NCI-H187 (cell line): ENCODE results near the gene HMG20A.
"Not testable (repeated sequence)": the region's sequence is repeated elsewhere in the genome, so short reads cannot be mapped to it uniquely, and the experiment has no call there.

ENCODE experiments used
- DNase-seq, 2 experiments: peaks; one replicate each; lab custom pipeline; 2025; lab: John Stamatoyannopoulos, UW

Gene HMG20A

GRCh38 chr15:77420610-77421369 is at the start of gene HMG20A:
TSS of gene HMG20A (plus strand) at chr15:77420888. CDS start at chr15:77458408, 37,520 bp downstream.
- DNase-seq: peak in 1 of 2 experiments; percentile 85

GRCh38 chr15:77371850-77372563 is 48.7 kb upstream of the HMG20A start:
- no peak for DNase-seq

GRCh38 chr15:77373441-77373840 is 47.2 kb upstream of the HMG20A start:
- DNase-seq: no peak

DNA sequence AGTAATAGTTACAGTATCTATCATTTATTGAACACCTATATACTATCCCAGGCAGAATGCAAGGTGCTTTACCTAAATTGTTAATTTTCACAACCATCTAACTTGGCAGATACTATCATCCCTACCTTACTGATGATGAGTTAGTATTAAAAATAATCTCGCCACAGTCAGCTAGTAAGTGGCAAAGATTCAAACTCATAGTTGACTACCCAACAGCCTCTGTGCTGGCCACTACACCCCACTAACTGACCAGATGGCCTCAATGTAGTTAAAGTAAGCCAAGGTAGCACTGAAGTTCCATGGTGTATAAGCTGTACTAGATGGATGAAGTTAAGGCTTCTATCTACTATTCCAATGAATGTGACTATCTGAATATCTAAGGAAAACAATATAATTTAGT is 45.6 kb upstream of the HMG20A start:
- no peak for DNase-seq

GRCh38 chr15:77376770-77377169 is 43.9 kb upstream of the HMG20A start:
- DNase-seq: no peak

GRCh38 chr15:77380033-77380432 is 40.7 kb upstream of the HMG20A start:
- DNase-seq: no peak

DNA sequence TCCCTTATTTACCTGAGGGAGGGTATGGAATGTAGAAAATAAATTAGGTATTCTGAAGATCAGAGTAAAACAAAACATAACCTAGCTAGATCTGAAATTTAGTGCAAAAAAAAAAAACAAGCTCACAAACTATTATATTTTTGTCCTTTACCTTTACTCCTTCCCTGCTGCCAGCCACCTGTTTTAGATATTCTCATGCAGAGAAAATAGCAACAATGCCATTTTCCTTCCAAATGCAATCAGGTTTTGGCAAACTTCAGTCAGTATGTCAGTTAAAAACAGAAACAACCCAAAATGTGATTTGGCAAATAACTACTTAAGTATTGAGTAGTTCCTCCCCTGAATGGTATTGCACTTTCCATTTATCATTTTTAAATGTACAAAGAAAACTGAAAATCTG is 36.6 kb upstream of the HMG20A start:
- DNase-seq: no peak

- DNase-seq: no peak
These were observed 35.9 kb upstream of the HMG20A start for GRCh38 chr15:77384589-77385359.

DNA sequence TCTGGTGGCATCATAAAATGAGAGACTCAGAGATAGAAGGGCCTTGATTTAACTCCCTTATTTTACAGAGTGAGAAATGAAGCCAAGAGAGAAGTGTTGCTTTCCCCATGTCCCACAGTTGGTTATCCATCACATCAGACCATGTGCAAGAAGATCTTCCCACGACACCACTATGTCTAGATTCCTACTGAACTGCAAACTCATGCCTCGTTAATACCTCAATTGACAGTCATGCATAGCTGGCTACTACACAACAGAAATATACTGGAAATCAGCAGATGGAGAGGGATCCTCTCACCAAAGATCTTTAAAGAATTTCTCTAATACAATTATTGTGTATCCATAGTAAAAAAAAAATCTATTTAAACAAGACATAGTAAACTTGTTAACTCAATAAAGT is 34.1 kb upstream of the HMG20A start:
- DNase-seq: no peak

- no peak for DNase-seq
These were observed 33.2 kb upstream of the HMG20A start for GRCh38 chr15:77387365-77388105.

DNA sequence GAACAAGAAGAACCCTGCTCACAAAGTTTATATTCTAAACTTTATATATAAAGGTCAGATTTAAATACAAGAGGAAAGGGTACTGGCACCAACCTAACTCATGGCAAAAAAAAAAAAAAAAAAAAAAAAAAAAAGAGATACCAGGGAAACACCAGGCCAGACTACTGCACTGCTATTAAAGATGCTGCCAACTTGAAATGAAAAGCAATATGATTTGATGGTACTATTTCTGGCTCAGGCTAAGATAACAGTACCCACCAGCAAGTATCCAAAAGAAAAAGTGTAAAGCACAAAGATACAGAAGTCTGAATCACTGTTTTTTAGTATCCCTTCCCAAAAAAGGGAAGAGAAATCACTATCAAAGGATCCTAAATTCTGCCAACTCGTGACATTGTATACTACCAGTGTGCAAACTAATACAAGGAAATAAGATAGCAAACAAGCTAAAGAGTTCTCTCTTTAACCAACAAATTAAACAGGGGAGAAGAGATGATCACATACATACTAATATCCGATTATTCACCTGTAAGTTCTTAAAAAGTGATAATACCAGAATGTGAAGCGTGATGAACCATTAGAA is 29.2 kb upstream of the HMG20A start:
- no peak for DNase-seq

- no peak for DNase-seq
These were observed 27.8 kb upstream of the HMG20A start for GRCh38 chr15:77392762-77393470.

DNA sequence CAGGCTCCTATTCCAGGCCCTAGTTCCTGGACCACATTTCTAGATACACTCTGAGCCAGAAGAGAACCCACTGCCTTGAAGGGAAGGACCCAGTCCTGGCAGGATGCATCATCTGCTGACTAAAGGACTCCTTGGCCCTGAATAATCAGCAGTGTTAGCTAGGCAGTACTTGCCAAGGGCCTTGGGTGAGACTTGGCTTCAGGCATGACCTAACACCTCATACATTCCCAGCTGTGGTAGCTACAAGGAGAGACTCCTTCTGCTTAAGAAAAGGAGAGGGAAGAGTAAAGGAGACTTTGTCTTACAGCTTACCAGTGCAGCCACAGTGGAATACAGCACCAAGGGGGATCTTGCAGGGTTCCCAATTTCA is 27.2 kb upstream of the HMG20A start:
- no peak for DNase-seq

DNA sequence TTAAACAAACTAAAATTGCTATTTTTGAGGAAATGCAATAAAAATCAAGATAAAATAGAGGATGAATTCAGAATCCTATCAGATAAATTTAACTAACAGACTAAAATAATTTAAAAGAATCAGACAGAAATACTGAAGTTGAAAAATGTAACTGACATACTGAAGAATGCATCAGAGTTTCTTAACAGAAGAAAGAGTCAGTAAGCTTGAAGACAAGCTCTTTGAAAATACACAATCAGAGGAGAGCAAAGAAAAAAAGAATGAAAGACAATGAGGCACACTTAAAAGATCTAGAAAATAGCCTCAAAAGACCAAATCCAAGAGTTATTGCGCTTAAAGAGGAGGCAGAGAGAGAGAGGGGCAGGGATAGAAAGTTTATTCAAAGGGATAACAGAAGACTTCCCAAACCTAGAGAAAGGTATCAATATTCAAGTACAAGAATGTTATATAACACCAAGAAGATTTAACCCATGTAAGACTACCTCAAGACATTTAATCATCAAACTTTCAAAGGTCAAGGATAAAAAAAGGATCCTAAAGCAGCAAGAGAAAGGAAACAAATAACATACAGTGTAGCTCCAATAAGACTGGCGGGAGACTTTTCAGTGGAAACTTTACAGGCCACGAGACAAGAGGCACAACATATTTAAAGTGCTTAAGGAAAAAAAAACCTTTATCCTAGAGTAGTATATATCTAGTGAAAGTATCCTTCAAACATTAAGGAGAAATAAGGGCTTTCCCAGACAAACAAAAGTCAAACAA is 25.5 kb upstream of the HMG20A start:
- DNase-seq: no peak

DNA sequence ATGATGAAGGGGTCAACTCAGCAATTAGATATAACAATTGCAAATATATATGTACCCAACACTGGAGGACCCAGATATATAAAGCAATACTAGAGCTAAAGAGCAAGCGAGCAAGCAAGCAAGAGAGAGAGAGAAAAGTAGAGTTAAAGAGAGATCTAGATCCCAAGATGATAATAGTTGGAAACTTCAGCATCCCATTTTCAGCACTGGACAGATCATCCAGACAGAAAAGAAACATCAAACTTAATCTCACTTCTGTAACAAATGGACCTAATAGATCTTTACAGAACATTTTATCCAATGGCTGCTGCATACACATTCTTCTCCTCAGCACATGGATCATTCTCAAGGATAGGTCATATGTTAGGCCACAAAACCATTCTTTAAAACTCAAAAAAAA is 24.0 kb upstream of the HMG20A start:
- no peak for DNase-seq

DNA sequence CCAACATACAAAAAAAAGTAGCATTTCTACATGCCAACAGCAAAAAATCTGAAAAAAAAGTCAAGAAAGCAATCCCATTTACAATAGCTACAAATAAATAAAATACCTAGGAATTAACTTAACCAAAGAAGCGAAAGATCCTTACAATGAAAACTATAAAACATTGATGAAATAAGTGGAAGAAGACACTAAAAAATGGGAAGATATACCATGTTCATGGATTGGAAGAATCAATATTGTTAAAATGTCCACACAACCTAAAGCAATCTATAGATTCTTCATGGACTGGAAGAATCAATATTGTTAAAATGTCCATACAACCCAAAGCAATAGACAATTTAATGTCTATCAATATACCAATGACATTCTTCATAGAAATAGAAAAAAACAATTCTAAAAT is 21.8 kb upstream of the HMG20A start:
- DNase-seq: no peak

DNA sequence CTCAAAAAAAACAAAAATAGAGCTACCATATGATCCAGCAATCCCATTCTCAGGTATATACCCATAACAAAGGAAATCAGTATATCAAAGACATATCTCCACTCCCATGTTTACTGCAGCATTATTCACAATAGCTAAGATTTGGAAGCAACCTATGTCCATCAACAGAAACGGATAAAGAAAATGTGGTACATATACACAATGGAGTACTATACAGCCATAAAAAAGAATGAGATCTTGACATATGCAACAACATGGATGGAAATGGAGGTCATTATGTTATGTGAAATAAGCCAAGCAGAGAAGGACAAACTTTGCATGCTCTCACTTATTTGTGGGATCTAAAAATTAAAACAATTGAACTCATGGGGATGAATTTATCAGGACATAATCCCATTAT is 20.4 kb upstream of the HMG20A start:
- DNase-seq: no peak

DNA sequence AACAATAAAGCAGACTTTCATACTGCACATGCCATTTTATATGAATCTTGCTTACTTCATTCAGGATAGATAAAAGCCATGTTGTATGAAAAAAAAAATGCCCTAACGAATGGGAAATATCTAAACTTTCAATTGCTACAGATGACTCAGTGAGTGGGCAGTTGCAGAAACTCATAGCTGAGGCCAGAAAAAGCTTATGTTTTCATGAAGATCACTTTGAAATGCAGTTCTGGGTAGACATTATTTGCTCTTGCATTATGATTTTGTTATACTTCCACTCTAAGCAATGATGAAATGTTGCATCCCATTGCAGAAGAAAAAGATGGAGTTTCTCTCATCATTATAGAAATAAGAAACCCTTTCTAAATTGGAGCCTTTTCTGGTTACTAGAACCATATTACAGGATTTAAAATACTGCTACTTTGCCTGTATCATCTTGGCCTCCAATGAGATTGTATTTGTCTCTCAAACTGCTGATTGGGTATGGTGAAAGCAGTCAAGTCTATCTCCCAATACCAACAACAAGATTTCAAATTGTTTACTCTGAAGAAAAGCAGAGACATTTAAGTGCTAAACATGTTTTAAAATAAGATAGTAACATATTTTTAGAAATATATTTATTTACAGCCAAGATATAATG is 17.8 kb upstream of the HMG20A start:
- no peak for DNase-seq

DNA sequence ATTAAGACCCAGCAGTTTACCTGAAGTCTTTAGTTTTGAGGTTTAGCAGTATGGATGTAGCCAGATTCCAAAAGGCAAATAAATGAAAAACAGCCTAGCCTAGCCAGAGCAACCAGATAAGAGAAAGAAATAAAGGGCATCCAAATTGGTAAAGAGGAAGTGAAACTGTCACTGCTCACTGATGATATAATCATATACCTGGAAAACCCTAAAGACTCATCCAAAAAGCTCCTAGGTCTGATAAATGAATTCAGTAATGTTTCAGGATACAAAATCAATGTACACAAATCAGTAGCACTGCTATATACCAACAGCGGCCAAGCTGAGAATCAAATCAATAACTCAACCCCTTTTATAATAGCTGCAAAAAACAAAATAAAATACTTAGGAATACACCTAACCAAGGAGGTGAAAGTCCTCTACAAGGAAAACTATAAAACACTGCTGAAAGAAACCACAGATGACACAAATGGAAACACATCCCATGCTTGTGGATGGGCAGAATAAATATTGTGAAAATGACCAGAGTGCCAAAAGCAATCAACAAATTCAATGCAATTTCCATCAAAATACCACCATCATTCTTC is 14.4 kb upstream of the HMG20A start:
- DNase-seq: not testable (repeated sequence)
